Upper lobe of left lung (tissue), 6 donors: ENCODE results near the gene EXD3. TPM values are rescaled to one million over a fixed set of nuclear protein-coding genes. Genes with fewer than 3 reads are reported as not detected.

Experiments used
- ATAC-seq, 2 donors: fragments of 200-7000 bp; cut with Tn5 transposase; one replicate each; pipeline ENCODE4 v1.9.1; 2022; ENCODE audit warnings: mild to moderate bottlenecking in 2 of 2, moderate library complexity in 2 of 2; ENCODE audit not compliant: low FRiP score in 2 of 2
- DNase-seq, 2 donors: peaks; one replicate each; pipeline ENCODE4 v3.0.0-alpha.2; 2019 to 2020
- H3K27ac ChIP-seq, 4 donors: fragments of 200-600 bp; sonication (generic); one replicate each; pipeline ENCODE4 v1.5.1; 2016 to 2019
- H3K27me3 ChIP-seq, 4 donors: fragments of 200-600 bp; sonication (generic); one replicate each; pipeline ENCODE4 v1.5.1; 2017 to 2019
- H3K36me3 ChIP-seq, 4 donors: fragments of 200-600 bp; sonication (generic); one replicate each; pipeline ENCODE4 v1.5.1; 2016 to 2019
- H3K4me1 ChIP-seq, 4 donors: fragments of 200-600 bp; sonication (generic); one replicate each; pipeline ENCODE4 v1.5.1; 2018 to 2019
- H3K4me3 ChIP-seq, 4 donors: fragments of 200-600 bp; sonication (generic); one replicate each; pipeline ENCODE4 v1.5.1; 2017 to 2019; ENCODE audit warnings: mild to moderate bottlenecking in 2 of 4, moderate library complexity in 1 of 4
- H3K9me3 ChIP-seq, 4 donors: fragments of 200-600 bp; sonication (generic); one replicate each; pipeline ENCODE4 v1.5.1; 2018 to 2019
- EP300 ChIP-seq, 4 donors: sonication (generic); formaldehyde crosslinking; IDR thresholded peaks; one replicate each; pipeline ENCODE4 v1.5.1; 2017; ENCODE audit warnings: antibody characterized with exemption in 4 of 4, control low read depth in 2 of 4
- POLR2A ChIP-seq, 4 donors: fragments of 450-650 bp; IDR thresholded peaks; one replicate each; pipeline ENCODE4 v1.5.1; 2016 to 2017; ENCODE audit warnings: antibody characterized with exemption in 4 of 4, mild to moderate bottlenecking in 2 of 4
- POLR2AphosphoS5 ChIP-seq, 2 donors: sonication (generic); formaldehyde crosslinking; IDR thresholded peaks; one replicate each; pipeline ENCODE4 v1.5.1; 2017; ENCODE audit warnings: antibody characterized with exemption in 2 of 2
- whole genome bisulfite sequencing, 2 donors: methylation state at CpG; one replicate each; pipeline ENCODE4 v1.1.5; 2017 to 2018; 5-methylcytosine and 5-hydroxymethylcytosine counted together
- total RNA-seq, 6 donors: library from RNA; depleted of rRNA in 4 of 6; stranded (reverse); fragments of >200 nt in 4 of 6; gene quantifications; one replicate each; pipeline versions ENCODE4 v1.1.0 to v1.2.1, GENCODE V29; 2016 to 2021
- TF ChIP-seq, protein P1 (sequence below), 6 experiments: fragments of 450-650 bp in 4 of 6; fragments of 200-600 bp in 2 of 6; sonication (generic) in 2 of 6; IDR thresholded peaks; one replicate each; pipeline ENCODE4 v1.5.1; 2016 to 2019; ENCODE audit warnings: antibody characterized with exemption in 6 of 6
- donor health status: DM: no; HTN: no; CAD: no; lungs with moderate emphysema.
- donor health status: DM: no; HTN: yes; CAD: no; lungs with severe emphysema.

Gene EXD3
- total RNA-seq, 6 donors from 2014 or later = 12.3 to 118 (median 24.8) TPM

DNA sequence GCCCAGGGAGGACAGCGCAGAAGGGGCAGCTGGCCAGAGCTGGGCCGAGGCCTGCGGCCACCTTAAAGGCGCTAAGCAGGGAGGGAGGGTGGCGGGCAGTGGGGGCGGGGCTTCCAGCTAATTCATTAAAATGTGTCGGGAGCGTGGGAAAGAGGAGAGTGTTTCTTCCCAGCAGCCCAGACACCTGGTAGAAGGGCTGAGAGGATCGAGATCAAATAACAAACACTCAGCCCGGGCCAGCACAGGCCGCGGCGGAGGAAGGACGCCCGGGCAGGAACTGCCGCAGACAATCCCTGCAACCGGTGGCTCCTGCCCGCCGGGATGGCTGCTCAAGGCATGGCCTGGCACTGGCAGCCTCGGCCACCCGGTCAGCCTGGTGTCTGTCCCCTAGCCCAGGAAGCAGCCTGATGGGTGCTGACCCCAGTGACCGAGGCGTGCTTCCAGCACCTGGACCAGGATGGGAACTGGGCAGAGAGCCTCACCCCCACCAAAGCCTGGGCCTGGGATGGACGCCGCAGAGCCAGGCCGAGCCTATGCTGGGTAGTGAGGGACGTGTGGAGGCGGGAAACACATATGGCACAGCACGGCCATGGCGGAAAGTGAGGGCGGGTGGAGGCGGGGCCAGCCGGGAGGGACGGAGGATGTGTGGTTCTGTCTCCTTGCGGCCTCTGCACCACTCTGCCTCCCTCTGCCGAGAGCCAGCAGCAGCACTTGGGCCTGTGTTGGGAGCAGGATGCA lies 117.7 kb downstream of the EXD3 start:
- DNase-seq = peak; percentile 64 to 92
- Histone ChIP-seq H3K4me1 (peaks cover 61 to 74% (median 64%) of the 10 kb centered on the region in 4 donors), H3K9me3 (no peaks in the 10 kb centered on the region), H3K4me3 (peak overlapping the region in 2 of 4 donors; percentile 27 to 40), H3K27me3 (peaks cover 0 to 9% (median 4%) of the 10 kb centered on the region in 4 donors), H3K36me3 (no peaks in the 10 kb centered on the region), H3K27ac (peak overlapping the region; percentile 69 to 90 (median 87))
- WGBS, 2 donors = 25 to 29% methylated on average over 17 to 35 of the region's 36 CpGs
- ATAC-seq = peak; percentile 25 to 52
- TF ChIP-seq EP300 (IDR thresholded peaks at IDR 0.05) (no peak), POLR2A (IDR thresholded peaks at IDR 0.05) (no peak), POLR2AphosphoS5 (IDR thresholded peaks at IDR 0.05) (peak in 1 of 2 donors; percentile 59)
- TF ChIP-seq, protein P1, sequence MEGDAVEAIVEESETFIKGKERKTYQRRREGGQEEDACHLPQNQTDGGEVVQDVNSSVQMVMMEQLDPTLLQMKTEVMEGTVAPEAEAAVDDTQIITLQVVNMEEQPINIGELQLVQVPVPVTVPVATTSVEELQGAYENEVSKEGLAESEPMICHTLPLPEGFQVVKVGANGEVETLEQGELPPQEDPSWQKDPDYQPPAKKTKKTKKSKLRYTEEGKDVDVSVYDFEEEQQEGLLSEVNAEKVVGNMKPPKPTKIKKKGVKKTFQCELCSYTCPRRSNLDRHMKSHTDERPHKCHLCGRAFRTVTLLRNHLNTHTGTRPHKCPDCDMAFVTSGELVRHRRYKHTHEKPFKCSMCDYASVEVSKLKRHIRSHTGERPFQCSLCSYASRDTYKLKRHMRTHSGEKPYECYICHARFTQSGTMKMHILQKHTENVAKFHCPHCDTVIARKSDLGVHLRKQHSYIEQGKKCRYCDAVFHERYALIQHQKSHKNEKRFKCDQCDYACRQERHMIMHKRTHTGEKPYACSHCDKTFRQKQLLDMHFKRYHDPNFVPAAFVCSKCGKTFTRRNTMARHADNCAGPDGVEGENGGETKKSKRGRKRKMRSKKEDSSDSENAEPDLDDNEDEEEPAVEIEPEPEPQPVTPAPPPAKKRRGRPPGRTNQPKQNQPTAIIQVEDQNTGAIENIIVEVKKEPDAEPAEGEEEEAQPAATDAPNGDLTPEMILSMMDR (IDR thresholded peaks at IDR 0.05) = peak in 3 of 6 experiments; percentile 23 to 45 (median 33)

DNA sequence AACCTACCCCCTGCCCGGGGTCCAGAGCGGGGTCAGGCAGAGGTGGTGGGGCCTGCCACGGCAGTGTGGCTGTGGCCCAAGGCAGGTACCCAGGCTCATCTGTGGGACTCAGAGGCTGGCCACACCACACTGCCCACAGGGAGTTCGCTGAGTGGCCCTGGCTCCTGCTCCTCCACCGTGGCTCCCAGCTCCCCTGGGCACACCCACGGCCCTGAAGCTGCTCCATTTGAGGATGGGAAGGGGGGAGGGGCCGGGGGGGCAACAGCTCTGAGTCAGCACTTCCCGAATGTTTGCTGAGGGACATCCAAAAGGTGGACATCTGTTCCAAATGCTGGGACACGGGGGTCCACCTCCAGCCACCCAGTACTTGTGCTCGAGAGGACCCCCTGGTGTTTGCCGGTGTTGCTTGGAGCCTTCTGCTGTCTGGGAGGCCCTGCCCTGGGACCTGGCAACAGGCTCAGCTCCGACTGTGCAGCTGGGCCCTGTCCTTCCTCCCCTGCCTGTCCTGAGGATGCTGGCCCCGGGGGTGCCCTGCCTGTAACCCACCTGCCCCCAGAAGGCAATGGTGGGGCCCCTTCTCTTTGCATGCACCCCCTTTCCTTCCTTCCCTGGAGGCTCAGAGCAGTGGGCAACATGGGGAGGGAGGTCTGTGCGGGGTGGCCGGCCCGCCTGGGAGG lies 118.4 kb downstream of the EXD3 start:
- Histone ChIP-seq H3K4me1 (peaks cover 61 to 80% (median 68%) of the 10 kb centered on the region in 4 donors), H3K4me3 (peak overlapping the region in 2 of 4 donors; percentile 27 to 40), H3K27ac (peak overlapping the region; percentile 69 to 90 (median 87)), H3K36me3 (no peaks in the 10 kb centered on the region), H3K9me3 (no peaks in the 10 kb centered on the region), H3K27me3 (peaks cover 0 to 14% (median 4%) of the 10 kb centered on the region in 4 donors)
- ATAC-seq (no peak), DNase-seq (peak in 1 of 2 donors; percentile 65)
- 30 to 100% methylated on average over 1 to 12 of the region's 16 CpGs for WGBS, 2 donors
- no peak for TF ChIP-seq POLR2AphosphoS5 (IDR thresholded peaks at IDR 0.05)
- no peak for TF ChIP-seq EP300 (IDR thresholded peaks at IDR 0.05)
- TF ChIP-seq, protein P1 (IDR thresholded peaks at IDR 0.05) = no peak
- no peak for TF ChIP-seq POLR2A (IDR thresholded peaks at IDR 0.05)

DNA sequence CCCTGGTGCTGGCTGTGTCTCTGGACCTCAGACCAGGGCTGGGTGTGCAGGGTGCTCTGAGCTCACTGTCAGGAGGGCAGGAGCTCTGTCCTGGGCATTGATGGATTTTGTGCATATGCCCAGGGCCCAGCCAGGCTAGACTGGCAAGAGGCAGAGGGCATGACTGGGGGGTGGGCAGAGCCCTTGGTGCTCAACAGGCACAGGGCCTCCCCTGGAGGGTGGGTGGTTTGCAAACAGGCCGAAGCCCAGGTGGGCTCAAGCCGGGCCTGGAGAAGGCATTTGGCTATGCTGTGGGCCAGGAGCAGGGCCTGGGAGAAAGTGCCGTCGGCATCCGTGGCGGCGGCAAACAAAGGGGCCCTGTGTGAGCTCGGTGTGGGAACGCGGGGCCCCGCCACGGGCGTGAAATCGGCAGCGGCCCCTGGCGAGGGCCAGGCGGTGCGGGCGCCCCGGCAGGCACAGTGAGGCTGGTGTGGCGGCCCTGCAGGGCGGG lies 119.0 kb downstream of the EXD3 start:
- no peak overlapping the region for H3K4me3 ChIP-seq
- peak overlapping the region in 2 of 4 donors; percentile 86 to 90 for H3K27ac ChIP-seq
- H3K4me1 ChIP-seq = peaks cover 61 to 86% (median 70%) of the 10 kb centered on the region in 4 donors
- no peaks in the 10 kb centered on the region for H3K9me3 ChIP-seq
- 92% methylated on average over 22 of the region's 22 CpGs for WGBS, 2 donors
- peaks cover 0 to 14% (median 4%) of the 10 kb centered on the region in 4 donors for H3K27me3 ChIP-seq
- DNase-seq = peak in 1 of 2 donors; percentile 85
- ATAC-seq = no peak
- TF ChIP-seq, protein P1 (IDR thresholded peaks at IDR 0.05) = no peak
- no peak for TF ChIP-seq POLR2AphosphoS5 (IDR thresholded peaks at IDR 0.05)
- no peak for TF ChIP-seq POLR2A (IDR thresholded peaks at IDR 0.05)
- TF ChIP-seq EP300 (IDR thresholded peaks at IDR 0.05) = no peak
- no peaks in the 10 kb centered on the region for H3K36me3 ChIP-seq

DNA sequence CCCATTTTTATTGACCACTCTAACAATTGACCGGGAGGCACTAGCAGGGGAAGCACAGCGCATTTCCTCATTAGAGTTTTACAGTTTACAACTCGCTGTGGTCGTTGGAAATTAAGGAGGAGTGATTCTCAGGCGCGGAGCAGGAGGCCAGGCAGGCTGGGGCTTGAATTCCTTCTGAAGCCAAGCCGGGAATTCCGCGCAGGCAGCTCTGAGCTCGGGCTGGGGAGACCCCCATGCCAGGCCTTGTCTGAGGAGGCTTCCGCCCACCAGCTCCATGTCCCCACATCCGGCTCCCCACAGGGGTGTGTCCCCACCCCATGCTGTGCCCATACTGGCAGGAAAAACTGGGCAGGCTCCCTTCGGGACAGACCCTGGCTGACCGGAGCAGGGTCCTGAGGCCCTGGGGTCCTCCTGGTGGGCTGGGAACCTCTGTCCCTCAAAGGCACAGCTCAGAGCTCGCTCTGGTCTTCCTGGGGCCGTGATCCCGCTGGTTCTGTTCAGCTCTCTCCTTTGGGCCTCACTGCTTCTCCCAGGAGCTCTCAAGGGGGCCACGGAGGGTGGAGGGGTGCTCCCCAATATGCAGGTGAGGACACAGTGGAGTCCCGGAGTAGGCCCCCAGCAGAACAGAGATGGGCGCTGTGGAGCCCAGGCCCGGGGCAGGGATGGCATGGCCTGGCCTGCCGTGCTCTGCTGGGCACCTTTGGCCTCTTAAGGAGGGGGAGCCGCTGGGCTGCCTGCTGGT lies 119.6 kb downstream of the EXD3 start:
- H3K4me1 ChIP-seq = peaks cover 61 to 92% (median 74%) of the 10 kb centered on the region in 4 donors

More for the DNA sequence above, 119.6 kb downstream of the EXD3 start:
- Histone ChIP-seq H3K27me3 (peaks cover 0 to 14% (median 4%) of the 10 kb centered on the region in 4 donors), H3K36me3 (no peaks in the 10 kb centered on the region), H3K27ac (peak overlapping the region; percentile 79 to 90 (median 83)), H3K9me3 (no peaks in the 10 kb centered on the region), H3K4me3 (peak overlapping the region in 2 of 4 donors; percentile 53 to 61)
- ATAC-seq (no peak), DNase-seq (peak in 1 of 2 donors; percentile 78)
- TF ChIP-seq POLR2AphosphoS5 (IDR thresholded peaks at IDR 0.05) (no peak), POLR2A (IDR thresholded peaks at IDR 0.05) (no peak), EP300 (IDR thresholded peaks at IDR 0.05) (no peak)
- TF ChIP-seq, protein P1 (IDR thresholded peaks at IDR 0.05) = no peak
- WGBS, 2 donors = 49 to 67% methylated on average over 7 to 23 of the region's 23 CpGs
